Spleen (tissue), 7 donors: ENCODE results near the gene NMNAT1.

Experiments
- POLR2A ChIP-seq, 3 donors: fragments of 450-650 bp; IDR thresholded peaks; one replicate each; pipeline ENCODE4 v1.5.1; 2017; ENCODE audit warnings: antibody characterized with exemption in 3 of 3, mild to moderate bottlenecking in 1 of 3
- TF ChIP-seq, protein P1 (sequence below), 11 experiments: fragments of 200-600 bp in 7 of 11; fragments of 450-650 bp in 4 of 11; sonication (generic) in 4 of 11; IDR thresholded peaks in 8 of 11; conservative IDR thresholded peaks in 3 of 11; 1 replicate in 7 of 11; 2 replicates in 4 of 11; pipeline versions ENCODE4 v1.4.0 to v1.8.0; 2016 to 2021; ENCODE audit warnings: antibody characterized with exemption in 11 of 11, inconsistent platforms in 4 of 11, mild to moderate bottlenecking in 1 of 11
- donor health status: DM: no; HTN: no; CAD: no; lungs with moderate emphysema.
- donor health status: DM: no; HTN: no; CAD: no.
- donor health status: DM: no; HTN: no; CAD: no.

DNA sequence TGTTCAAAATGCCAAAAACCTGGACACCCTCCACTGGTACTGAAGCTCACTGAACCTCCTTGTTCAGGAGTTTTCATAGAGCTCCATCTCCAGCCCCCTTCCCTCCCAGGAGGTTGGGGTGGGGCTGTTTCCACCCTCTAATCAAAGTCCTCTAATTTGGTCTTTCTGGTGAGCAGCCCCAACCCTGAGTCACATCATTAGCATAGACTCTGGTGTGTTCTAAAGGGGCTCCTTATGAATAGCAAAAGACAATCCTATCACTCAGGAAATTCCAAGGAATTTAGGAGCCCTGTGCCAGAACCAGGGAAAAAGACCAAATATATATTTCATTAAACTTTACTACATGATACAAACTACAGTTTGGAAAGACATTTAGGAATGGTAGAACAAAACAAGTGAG lies 76.3 kb downstream of the NMNAT1 start:
- TF ChIP-seq POLR2A (IDR thresholded peaks at IDR 0.05), result no peak
- TF ChIP-seq, protein P1, sequence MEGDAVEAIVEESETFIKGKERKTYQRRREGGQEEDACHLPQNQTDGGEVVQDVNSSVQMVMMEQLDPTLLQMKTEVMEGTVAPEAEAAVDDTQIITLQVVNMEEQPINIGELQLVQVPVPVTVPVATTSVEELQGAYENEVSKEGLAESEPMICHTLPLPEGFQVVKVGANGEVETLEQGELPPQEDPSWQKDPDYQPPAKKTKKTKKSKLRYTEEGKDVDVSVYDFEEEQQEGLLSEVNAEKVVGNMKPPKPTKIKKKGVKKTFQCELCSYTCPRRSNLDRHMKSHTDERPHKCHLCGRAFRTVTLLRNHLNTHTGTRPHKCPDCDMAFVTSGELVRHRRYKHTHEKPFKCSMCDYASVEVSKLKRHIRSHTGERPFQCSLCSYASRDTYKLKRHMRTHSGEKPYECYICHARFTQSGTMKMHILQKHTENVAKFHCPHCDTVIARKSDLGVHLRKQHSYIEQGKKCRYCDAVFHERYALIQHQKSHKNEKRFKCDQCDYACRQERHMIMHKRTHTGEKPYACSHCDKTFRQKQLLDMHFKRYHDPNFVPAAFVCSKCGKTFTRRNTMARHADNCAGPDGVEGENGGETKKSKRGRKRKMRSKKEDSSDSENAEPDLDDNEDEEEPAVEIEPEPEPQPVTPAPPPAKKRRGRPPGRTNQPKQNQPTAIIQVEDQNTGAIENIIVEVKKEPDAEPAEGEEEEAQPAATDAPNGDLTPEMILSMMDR (IDR thresholded peaks at IDR 0.05 in 8 of 11, conservative IDR thresholded peaks at IDR 0.05 in 3 of 11), result no peak
